HG02840 (cell line): ENCODE measurements around the gene SCARF2.
"Not testable (repeated sequence)": the region's sequence is repeated elsewhere in the genome, so short reads cannot be mapped to it uniquely, and the experiment has no call there.

Source experiments
- ATAC-seq: cut with Tn5 transposase; IDR thresholded peaks from one replicate; pipeline ENCODE4 v1.9.1; 2021; ENCODE audit warnings: mild to moderate bottlenecking, moderate library complexity, moderate number of reproducible peaks; ENCODE audit not compliant: unreplicated experiment, low FRiP score

SCARF2 gene

GRCh38 chr22:20398420-20398819, 39.2 kb downstream of the SCARF2 start:
- no peak for ATAC-seq

GRCh38 chr22:20397498-20397897, 40.1 kb downstream of the SCARF2 start:
- no peak for ATAC-seq

GRCh38 chr22:20396639-20397038, 41.0 kb downstream of the SCARF2 start:
- no peak for ATAC-seq

- ATAC-seq = no peak
Observed at GRCh38 chr22:20395907-20396287, 41.7 kb downstream of the SCARF2 start.

GRCh38 chr22:20395181-20395906, 42.3 kb downstream of the SCARF2 start:
- ATAC-seq = no peak

- peak; percentile 76 for ATAC-seq
Observed at GRCh38 chr22:20393705-20394476, 43.7 kb downstream of the SCARF2 start, which contains the start of gene ZNF74. TSS of gene ZNF74 (plus strand) at chr22:20394151. CDS start at chr22:20394629, 478 bp downstream.

GRCh38 chr22:20392983-20393704, 44.5 kb downstream of the SCARF2 start:
- no peak for ATAC-seq

GRCh38 chr22:20392365-20392881, 45.2 kb downstream of the SCARF2 start:
- not testable (repeated sequence) for ATAC-seq

GRCh38 chr22:20391222-20391621, 46.4 kb downstream of the SCARF2 start:
- ATAC-seq = no peak

- no peak for ATAC-seq
Observed at GRCh38 chr22:20390394-20390907, 47.2 kb downstream of the SCARF2 start.

- no peak for ATAC-seq
Observed at GRCh38 chr22:20389288-20389687, 48.3 kb downstream of the SCARF2 start.

- ATAC-seq = no peak
Observed at GRCh38 chr22:20388200-20388599, 49.4 kb downstream of the SCARF2 start.

- no peak for ATAC-seq
Observed at GRCh38 chr22:20386972-20387371, 50.7 kb downstream of the SCARF2 start.

- no peak for ATAC-seq
Observed at GRCh38 chr22:20386336-20386735, 51.3 kb downstream of the SCARF2 start.

- no peak for ATAC-seq
Observed at GRCh38 chr22:20384865-20385264, 52.8 kb downstream of the SCARF2 start.

GRCh38 chr22:20384171-20384570, 53.5 kb downstream of the SCARF2 start:
- ATAC-seq = no peak

- no peak for ATAC-seq
Observed at GRCh38 chr22:20383538-20383937, 54.1 kb downstream of the SCARF2 start.

GRCh38 chr22:20380486-20380885, 57.1 kb downstream of the SCARF2 start:
- no peak for ATAC-seq

GRCh38 chr22:20378684-20379083, 58.9 kb downstream of the SCARF2 start:
- ATAC-seq = not testable (repeated sequence)

- no peak for ATAC-seq
Observed at GRCh38 chr22:20378110-20378509, 59.5 kb downstream of the SCARF2 start.

- not testable (repeated sequence) for ATAC-seq
Observed at GRCh38 chr22:20376983-20377382, 60.6 kb downstream of the SCARF2 start.
